ENCODE results near the gene DLG2.

The DLG2 gene

DNA sequence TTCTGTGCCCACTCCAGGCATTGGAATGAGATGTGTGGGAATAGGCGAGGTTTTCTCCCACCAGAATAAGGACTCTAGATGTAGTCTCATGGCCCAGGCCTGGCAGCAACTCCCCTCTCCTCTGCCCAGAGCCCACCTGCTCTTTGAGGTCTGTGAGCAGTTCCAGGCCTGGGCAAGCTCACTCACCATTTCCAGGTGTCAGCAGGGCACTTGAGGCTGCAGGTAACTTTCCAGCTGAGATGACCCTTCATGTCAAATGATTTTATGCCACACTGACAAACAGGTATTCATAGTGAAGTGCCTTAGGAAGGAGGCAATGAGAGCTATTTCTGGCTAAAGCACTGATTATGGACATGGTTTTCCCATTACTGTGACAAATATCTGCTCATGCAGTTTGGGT, 2217.7 kb downstream of the DLG2 start:
- no peak overlapping the region for H3K4me3 ChIP-seq (ENCODE audit: low read depth, low read length)
- no peak for TF ChIP-seq CTCF (IDR thresholded peaks at IDR 0.05; ENCODE audit: borderline replicate concordance, insufficient read depth, low read depth, low read length)

GRCh38 chr11:83408946-83409345, 2218.2 kb downstream of the DLG2 start:
- no peak for TF ChIP-seq CTCF (IDR thresholded peaks at IDR 0.05; ENCODE audit: borderline replicate concordance, insufficient read depth, low read depth, low read length)
- H3K4me3 ChIP-seq (ENCODE audit: low read depth, low read length), result no peak overlapping the region

All from GM12875 (cell line).